RWPE1 (cell line): ENCODE results near the gene GRIN3A.

Experiments used
- CTCF ChIA-PET: fragments of 350-600 bp; sonication (Branson Sonifier 250); formaldehyde crosslinking; extraction: SDS; loops from one replicate; lab custom pipeline; 2021; lab: Yijun Ruan, JAX
- POLR2A ChIA-PET: fragments of 400-600 bp; formaldehyde crosslinking; extraction: SDS; loops from one replicate; lab custom pipeline; 2020; ENCODE audit warnings: antibody characterized with exemption; ENCODE audit not compliant: low non-redundant PET; lab: Yijun Ruan, JAX
- DNase-seq: peaks from one replicate; pipeline ENCODE4 v3.0.0; 2012; ENCODE audit warnings: low spot score
- H3K27ac ChIP-seq: fragments of 450-650 bp; 2 replicates; pipeline ENCODE4 v1.5.1; 2017
- CTCF ChIP-seq: fragments of 450-650 bp; conservative IDR thresholded peaks from 2 replicates; pipeline ENCODE4 v1.5.1; 2017; ENCODE audit warnings: low read depth, mild to moderate bottlenecking

The GRIN3A gene

GRCh38 chr9:101691657-101692056 lies 46.8 kb downstream of the GRIN3A start:
- CTCF ChIA-PET = no interaction called here
- TF ChIP-seq CTCF = no peak
- no peak for DNase-seq
- POLR2A ChIA-PET = no interaction called here
- H3K27ac ChIP-seq = no peak overlapping the region

GRCh38 chr9:101689039-101689438 lies 49.4 kb downstream of the GRIN3A start:
- ChIA-PET POLR2A (no interaction called here), CTCF (no interaction called here)
- DNase-seq = no peak
- no peak overlapping the region for H3K27ac ChIP-seq
- no peak for TF ChIP-seq CTCF

- TF ChIP-seq CTCF = no peak
- H3K27ac ChIP-seq = no peak overlapping the region
- CTCF ChIA-PET = no interaction called here
- POLR2A ChIA-PET = no interaction called here
- no peak for DNase-seq
These were observed 53.8 kb downstream of the GRIN3A start for GRCh38 chr9:101684665-101685064.

- CTCF ChIA-PET = no interaction called here
- no peak overlapping the region for H3K27ac ChIP-seq
- POLR2A ChIA-PET = no interaction called here
- no peak for TF ChIP-seq CTCF
- no peak for DNase-seq
These were observed 55.2 kb downstream of the GRIN3A start for GRCh38 chr9:101683236-101683635.

- POLR2A ChIA-PET = no interaction called here
- no peak for DNase-seq
- no peak for TF ChIP-seq CTCF
- no peak overlapping the region for H3K27ac ChIP-seq
- CTCF ChIA-PET = no interaction called here
These were observed 60.6 kb downstream of the GRIN3A start for GRCh38 chr9:101677861-101678260.

GRCh38 chr9:101675341-101675740 lies 63.1 kb downstream of the GRIN3A start:
- ChIA-PET POLR2A (no interaction called here), CTCF (interaction anchor here (0.8 kb wide), 1 partner anchor 9 kb away, joined by 3 read pairs; no protein-coding TSS in a partner anchor)
- TF ChIP-seq CTCF = no peak
- H3K27ac ChIP-seq = no peak overlapping the region
- no peak for DNase-seq

- CTCF ChIA-PET = no interaction called here
- no peak for DNase-seq
- POLR2A ChIA-PET = no interaction called here
- no peak for TF ChIP-seq CTCF
- no peak overlapping the region for H3K27ac ChIP-seq
These were observed 64.3 kb downstream of the GRIN3A start for GRCh38 chr9:101674165-101674564.
